SH-SY5Y (cell line): ENCODE measurements around the gene ASCC1.

Experiments
- GATA2 ChIP-seq: IDR thresholded peaks from 2 replicates; pipeline ENCODE4 v1.6.1; 2011; ENCODE audit warnings: mild to moderate bottlenecking, low read depth, low read length
- GATA3 ChIP-seq: IDR thresholded peaks from 2 replicates; pipeline ENCODE4 v1.6.1; 2011; ENCODE audit warnings: low read depth, mild to moderate bottlenecking, low read length, moderate library complexity

DNA sequence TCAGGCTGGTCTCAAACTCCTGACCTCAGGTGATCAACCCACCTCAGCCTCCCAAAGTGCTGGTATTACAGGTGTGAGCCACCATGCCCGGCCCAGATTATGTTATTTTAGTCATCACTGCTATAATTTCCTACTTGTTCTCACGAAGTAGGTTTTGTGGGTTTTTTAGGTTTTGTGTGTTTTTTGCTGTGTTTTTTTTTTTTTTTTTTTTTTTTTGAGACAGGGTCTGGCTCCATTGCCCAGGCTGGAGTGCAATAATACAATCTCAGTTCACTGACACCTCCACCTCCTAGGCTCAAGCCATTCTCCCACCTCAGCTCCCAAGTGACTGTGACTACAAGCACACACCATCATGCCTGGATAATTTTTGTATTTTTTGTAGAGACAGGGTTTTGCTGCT, 21.1 kb downstream of the ASCC1 start:
- TF ChIP-seq GATA2: no peak
- no peak for TF ChIP-seq GATA3
